Kidney epithelial cell (primary cell): ENCODE measurements around the gene RAB6B. TPM values are rescaled to one million over a fixed set of nuclear protein-coding genes. Genes with fewer than 3 reads are reported as not detected.

Experiments
- DNase-seq: peaks from one replicate; pipeline ENCODE4 v3.0.0-alpha.2; 2010; ENCODE audit warnings: low read depth
- H3K27me3 ChIP-seq: 2 replicates; pipeline ENCODE4 v1.6.0; 2011; ENCODE audit warnings: low read length; ENCODE audit not compliant: control insufficient read depth, insufficient read depth
- H3K36me3 ChIP-seq: 2 replicates; pipeline ENCODE4 v1.5.1; 2011; ENCODE audit warnings: low read length; ENCODE audit not compliant: control insufficient read depth, insufficient read depth
- H3K4me3 ChIP-seq: 2 replicates; pipeline ENCODE4 v1.5.1; 2011; ENCODE audit warnings: low read depth, mild to moderate bottlenecking, control low read depth, low read length
- total RNA-seq: library from RNA; depleted of rRNA; stranded (reverse); fragments of >200 nt; gene quantifications from 2 replicates; pipeline ENCODE4 v1.2.3, GENCODE V29; 2015
- TF ChIP-seq, protein P1 (sequence below): IDR thresholded peaks from 2 replicates; pipeline ENCODE4 v1.5.1; 2011; ENCODE audit warnings: mild to moderate bottlenecking, moderate library complexity, low read length, control low read depth, inconsistent platforms; ENCODE audit not compliant: insufficient read depth, poor library complexity, severe bottlenecking

The RAB6B gene
- total RNA-seq, 1 donor from 2014 or later, result 4.4 TPM

DNA sequence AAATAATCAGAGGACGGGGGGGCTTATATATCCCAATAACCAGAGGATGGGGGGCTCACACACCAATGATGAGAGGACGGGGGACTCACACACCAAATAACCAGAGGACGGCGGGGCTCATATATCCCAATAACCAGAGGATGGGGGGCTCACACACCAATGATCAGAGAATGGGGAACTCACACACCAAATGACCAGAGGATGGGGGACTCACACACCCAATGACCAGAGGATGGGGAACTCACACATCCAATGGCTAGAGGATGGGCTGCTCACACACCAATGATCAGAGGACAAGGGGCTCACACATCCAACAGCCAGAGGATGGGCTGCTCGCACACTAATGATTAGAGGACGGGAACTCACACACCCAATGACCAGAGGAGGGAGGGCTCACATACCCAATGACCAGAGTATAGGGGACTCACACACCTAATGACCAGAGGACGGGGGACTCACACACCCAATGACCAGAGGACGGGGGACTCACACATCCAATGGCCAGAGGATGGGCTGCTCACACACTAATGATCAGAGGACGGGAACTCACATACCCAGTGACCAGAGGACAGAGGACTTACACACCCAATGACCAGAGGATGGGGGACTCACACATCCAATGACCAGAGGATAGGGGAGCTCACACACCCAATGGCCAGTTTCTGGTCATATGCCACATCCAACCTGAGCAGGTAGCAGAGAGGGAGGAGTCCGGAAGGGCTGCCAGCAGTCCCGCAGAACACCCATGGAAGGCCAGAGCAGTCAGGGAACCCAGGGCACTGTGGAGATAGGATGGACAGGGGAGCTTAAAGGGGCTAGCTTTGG is 10.6 kb downstream of the RAB6B start:
- TF ChIP-seq, protein P1, sequence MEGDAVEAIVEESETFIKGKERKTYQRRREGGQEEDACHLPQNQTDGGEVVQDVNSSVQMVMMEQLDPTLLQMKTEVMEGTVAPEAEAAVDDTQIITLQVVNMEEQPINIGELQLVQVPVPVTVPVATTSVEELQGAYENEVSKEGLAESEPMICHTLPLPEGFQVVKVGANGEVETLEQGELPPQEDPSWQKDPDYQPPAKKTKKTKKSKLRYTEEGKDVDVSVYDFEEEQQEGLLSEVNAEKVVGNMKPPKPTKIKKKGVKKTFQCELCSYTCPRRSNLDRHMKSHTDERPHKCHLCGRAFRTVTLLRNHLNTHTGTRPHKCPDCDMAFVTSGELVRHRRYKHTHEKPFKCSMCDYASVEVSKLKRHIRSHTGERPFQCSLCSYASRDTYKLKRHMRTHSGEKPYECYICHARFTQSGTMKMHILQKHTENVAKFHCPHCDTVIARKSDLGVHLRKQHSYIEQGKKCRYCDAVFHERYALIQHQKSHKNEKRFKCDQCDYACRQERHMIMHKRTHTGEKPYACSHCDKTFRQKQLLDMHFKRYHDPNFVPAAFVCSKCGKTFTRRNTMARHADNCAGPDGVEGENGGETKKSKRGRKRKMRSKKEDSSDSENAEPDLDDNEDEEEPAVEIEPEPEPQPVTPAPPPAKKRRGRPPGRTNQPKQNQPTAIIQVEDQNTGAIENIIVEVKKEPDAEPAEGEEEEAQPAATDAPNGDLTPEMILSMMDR, result no peak
- Histone ChIP-seq H3K27me3 (no peaks in the 10 kb centered on the region), H3K36me3 (no peaks in the 10 kb centered on the region), H3K4me3 (no peak overlapping the region)
- no peak for DNase-seq

- no peak for DNase-seq
- H3K27me3 ChIP-seq, result no peaks in the 10 kb centered on the region
- H3K4me3 ChIP-seq, result no peak overlapping the region
- TF ChIP-seq, protein P1, result no peak
- H3K36me3 ChIP-seq, result no peaks in the 10 kb centered on the region
Observed at GRCh38 chr3:133884054-133884886, 11.4 kb downstream of the RAB6B start.

GRCh38 chr3:133883641-133884040 is 12.0 kb downstream of the RAB6B start:
- TF ChIP-seq, protein P1, result no peak
- H3K36me3 ChIP-seq, result no peaks in the 10 kb centered on the region
- DNase-seq, result no peak
- no peak overlapping the region for H3K4me3 ChIP-seq
- no peaks in the 10 kb centered on the region for H3K27me3 ChIP-seq

DNA sequence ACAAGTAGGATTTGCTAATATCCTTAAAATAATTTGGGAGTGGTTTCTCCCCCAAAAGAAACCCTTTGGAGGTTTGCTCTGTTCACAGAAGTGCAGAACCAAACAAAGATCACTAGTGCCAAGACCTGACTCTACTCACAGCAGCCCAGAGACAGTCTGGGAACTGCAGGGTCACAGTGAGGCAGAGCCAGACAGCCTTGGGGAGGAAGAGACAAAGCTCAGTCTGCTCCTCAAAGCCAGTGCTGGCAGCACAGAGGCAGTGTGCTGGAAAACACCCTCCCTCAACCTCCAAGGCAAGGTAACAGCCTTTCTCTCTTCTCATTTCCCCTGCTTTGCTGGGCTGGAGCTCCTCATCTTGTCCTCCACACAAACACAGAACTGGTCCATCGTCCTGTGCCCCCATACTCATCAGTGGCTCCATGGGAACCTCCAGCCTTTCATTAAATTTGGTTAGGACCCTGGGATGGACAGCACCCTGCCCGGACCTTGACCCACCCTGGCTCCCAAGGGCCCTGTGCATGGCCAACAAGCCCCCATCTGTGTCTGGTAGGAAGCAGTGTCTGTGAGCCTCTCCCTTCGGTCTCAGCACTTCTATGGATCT is 12.6 kb downstream of the RAB6B start:
- TF ChIP-seq, protein P1, result no peak
- DNase-seq, result no peak
- H3K27me3 ChIP-seq, result no peaks in the 10 kb centered on the region
- H3K36me3 ChIP-seq, result no peaks in the 10 kb centered on the region
- H3K4me3 ChIP-seq, result no peak overlapping the region

- DNase-seq, result no peak
- no peak overlapping the region for H3K4me3 ChIP-seq
- TF ChIP-seq, protein P1, result no peak
- H3K27me3 ChIP-seq, result no peaks in the 10 kb centered on the region
- H3K36me3 ChIP-seq, result no peaks in the 10 kb centered on the region
Observed at GRCh38 chr3:133881939-133882825, 13.5 kb downstream of the RAB6B start.
